Mesendoderm (in vitro differentiated cells): ENCODE results near the gene NRSN2.
"Not testable (repeated sequence)": the region's sequence is repeated elsewhere in the genome, so short reads cannot be mapped to it uniquely, and the experiment has no call there.

Experiments
- DNase-seq: peaks from one replicate; pipeline ENCODE4 v3.0.0; 2013
- H2AK5ac ChIP-seq: 2 replicates; pipeline ENCODE4 v1.6.1; 2013; ENCODE audit warnings: low read length, inconsistent platforms
- H2BK120ac ChIP-seq: 2 replicates; pipeline ENCODE4 v1.6.1; 2013; ENCODE audit warnings: low read depth, mild to moderate bottlenecking, low read length, moderate library complexity, mixed read lengths
- H2BK15ac ChIP-seq: replicated peaks from 2 replicates; pipeline ENCODE4 v1.6.1; 2013; ENCODE audit warnings: low read depth, mild to moderate bottlenecking, moderate library complexity
- H2BK5ac ChIP-seq: 2 replicates; pipeline ENCODE4 v1.6.1; 2013; ENCODE audit warnings: low read length, inconsistent platforms
- H3K18ac ChIP-seq: 2 replicates; pipeline ENCODE4 v1.6.1; 2013; ENCODE audit warnings: mild to moderate bottlenecking, low read length, mixed read lengths
- H3K23ac ChIP-seq: one replicate; pipeline ENCODE4 v1.6.1; 2013; ENCODE audit warnings: low read length
- H3K27ac ChIP-seq: 2 replicates; pipeline ENCODE4 v1.5.1; 2013; ENCODE audit warnings: low read depth, mild to moderate bottlenecking, inconsistent platforms, low read length, moderate library complexity
- H3K27me3 ChIP-seq: 2 replicates; pipeline ENCODE4 v1.6.1; 2013; ENCODE audit warnings: low read length, control low read depth, mild to moderate bottlenecking, inconsistent platforms; ENCODE audit not compliant: insufficient read depth, poor library complexity
- H3K36me3 ChIP-seq: 2 replicates; pipeline ENCODE4 v1.6.1; 2013; ENCODE audit warnings: low read length, inconsistent platforms; ENCODE audit not compliant: control insufficient read depth, insufficient read depth
- H3K4ac ChIP-seq: one replicate; pipeline ENCODE4 v1.6.1; 2013; ENCODE audit warnings: low read depth, mild to moderate bottlenecking, low read length, moderate library complexity
- H3K4me1 ChIP-seq: 2 replicates; pipeline ENCODE4 v1.6.1; 2013; ENCODE audit warnings: low read depth, low read length, inconsistent platforms; ENCODE audit not compliant: control insufficient read depth
- H3K4me2 ChIP-seq: 2 replicates; pipeline ENCODE4 v1.6.1; 2013; ENCODE audit warnings: low read length
- H3K4me3 ChIP-seq: 2 replicates; pipeline ENCODE4 v1.5.1; 2013; ENCODE audit warnings: mild to moderate bottlenecking, low read length
- H3K56ac ChIP-seq: one replicate; pipeline ENCODE4 v1.6.1; 2013; ENCODE audit warnings: low read length
- H3K79me1 ChIP-seq: 2 replicates; pipeline ENCODE4 v1.6.1; 2013; ENCODE audit warnings: low read length, inconsistent platforms
- H3K79me2 ChIP-seq: 2 replicates; pipeline ENCODE4 v1.6.1; 2013; ENCODE audit warnings: mild to moderate bottlenecking, low read length; ENCODE audit not compliant: control insufficient read depth, insufficient read depth
- H3K9ac ChIP-seq: 2 replicates; pipeline ENCODE4 v1.6.1; 2013; ENCODE audit warnings: low read length, inconsistent platforms
- H4K5ac ChIP-seq: one replicate; pipeline ENCODE4 v1.6.1; 2013; ENCODE audit warnings: low read length
- H4K8ac ChIP-seq: one replicate; pipeline ENCODE4 v1.6.1; 2013; ENCODE audit warnings: low read depth, mild to moderate bottlenecking, control low read depth, low read length, moderate library complexity
- WGBS: extraction: QIAGEN DNeasy Blood & Tissue Kit; methylation state at CpG from one replicate; pipeline ENCODE4 v1.1.7; 2013; ENCODE audit warnings: low lambda C conversion rate, missing lambda C conversion rate; ENCODE audit not compliant: insufficient coverage; ENCODE audit errors: extremely low coverage; 5-methylcytosine and 5-hydroxymethylcytosine counted together

The NRSN2 gene

DNA sequence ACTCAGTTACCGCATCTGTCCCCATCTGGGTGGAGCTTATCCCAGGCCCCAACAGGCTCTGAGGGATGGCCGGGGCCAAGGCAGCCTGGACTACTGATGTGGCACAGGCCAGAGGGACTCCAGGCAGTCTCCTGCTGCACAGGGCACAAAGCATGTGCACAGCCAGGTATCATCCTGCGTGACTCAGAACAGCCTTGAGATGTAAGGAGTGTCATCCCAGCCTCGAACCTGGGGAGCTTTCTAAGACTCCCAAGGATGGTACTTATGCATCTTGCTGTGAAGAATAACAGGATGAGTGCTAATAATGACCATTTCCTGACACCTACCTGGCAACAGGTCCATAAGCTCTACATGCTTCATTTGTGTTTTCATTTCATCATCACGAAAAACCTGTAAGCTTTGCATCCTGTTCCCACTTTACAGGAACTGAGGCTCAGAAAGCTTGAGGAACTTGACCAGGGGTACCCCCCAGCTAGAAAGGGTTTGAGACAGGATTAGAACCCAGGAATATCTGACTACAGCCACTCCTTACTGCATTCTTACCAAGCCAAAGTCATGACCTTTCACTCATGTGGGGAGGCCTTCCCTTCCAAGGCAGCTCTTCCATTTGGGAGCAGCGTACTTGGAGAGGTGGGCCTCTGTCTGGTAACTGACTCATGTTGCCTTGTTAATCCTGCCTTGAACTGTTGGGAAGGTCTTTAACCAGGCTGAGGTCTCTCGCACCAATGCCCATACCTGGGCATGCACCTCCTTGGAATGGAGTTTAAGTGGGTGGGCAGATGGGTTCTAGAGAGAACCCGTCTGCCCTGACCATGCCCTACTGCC, 35.6 kb downstream of the NRSN2 start:
- Histone ChIP-seq H4K8ac (no peak overlapping the region), H2BK15ac (no peak overlapping the region), H3K9ac (no peak overlapping the region), H2AK5ac (no peak overlapping the region), H3K36me3 (no peaks in the 10 kb centered on the region), H3K56ac (peak overlapping the region; percentile 27), H3K27ac (no peak overlapping the region), H3K18ac (no peak overlapping the region), H3K23ac (no peak overlapping the region), H3K4ac (no peak overlapping the region), H3K27me3 (no peaks in the 10 kb centered on the region), H2BK120ac (no peak overlapping the region), H3K4me1 (peaks cover 3% of the 10 kb centered on the region), H3K4me3 (no peak overlapping the region), H3K79me2 (no peaks in the 10 kb centered on the region), H3K4me2 (peak overlapping the region; percentile 19), H3K79me1 (no peaks in the 10 kb centered on the region), H2BK5ac (no peak overlapping the region), H4K5ac (no peak overlapping the region)
- peak; percentile 56 for DNase-seq
- WGBS, result no CpG with 5 or more reads among the region's 8 CpGs

GRCh38 chr20:383889-384288, 37.0 kb downstream of the NRSN2 start:
- no peak overlapping the region for H2BK120ac ChIP-seq
- H3K56ac ChIP-seq, result peak overlapping the region; percentile 56
- H3K18ac ChIP-seq, result no peak overlapping the region
- no peak overlapping the region for H3K23ac ChIP-seq
- DNase-seq, result no peak
- H2AK5ac ChIP-seq, result no peak overlapping the region
- H2BK15ac ChIP-seq, result no peak overlapping the region
- H3K79me1 ChIP-seq, result no peaks in the 10 kb centered on the region
- H3K36me3 ChIP-seq, result peaks cover 2% of the 10 kb centered on the region
- no CpG with 5 or more reads among the region's 5 CpGs for WGBS
- no peak overlapping the region for H3K4me2 ChIP-seq
- peaks cover 3% of the 10 kb centered on the region for H3K4me1 ChIP-seq
- H3K4me3 ChIP-seq, result no peak overlapping the region
- peak overlapping the region; percentile 32 for H3K9ac ChIP-seq
- H2BK5ac ChIP-seq, result no peak overlapping the region
- no peak overlapping the region for H4K5ac ChIP-seq
- H3K27me3 ChIP-seq, result no peaks in the 10 kb centered on the region
- no peak overlapping the region for H3K27ac ChIP-seq
- H4K8ac ChIP-seq, result no peak overlapping the region
- H3K4ac ChIP-seq, result no peak overlapping the region
- H3K79me2 ChIP-seq, result no peaks in the 10 kb centered on the region

- Histone ChIP-seq H2AK5ac (no peak overlapping the region), H3K23ac (no peak overlapping the region), H3K36me3 (peaks cover 2% of the 10 kb centered on the region), H3K27ac (no peak overlapping the region), H3K79me2 (no peaks in the 10 kb centered on the region), H4K5ac (no peak overlapping the region), H2BK5ac (no peak overlapping the region), H2BK15ac (no peak overlapping the region), H3K27me3 (no peaks in the 10 kb centered on the region), H3K4ac (no peak overlapping the region), H4K8ac (no peak overlapping the region), H3K9ac (no peak overlapping the region), H3K4me1 (peaks cover 3% of the 10 kb centered on the region), H3K4me2 (no peak overlapping the region), H2BK120ac (no peak overlapping the region), H3K79me1 (no peaks in the 10 kb centered on the region), H3K56ac (no peak overlapping the region), H3K18ac (no peak overlapping the region), H3K4me3 (no peak overlapping the region)
- no CpG with 5 or more reads among the region's 1 CpG for WGBS
- no peak for DNase-seq
Measured at GRCh38 chr20:384723-385122, 37.8 kb downstream of the NRSN2 start.

DNA sequence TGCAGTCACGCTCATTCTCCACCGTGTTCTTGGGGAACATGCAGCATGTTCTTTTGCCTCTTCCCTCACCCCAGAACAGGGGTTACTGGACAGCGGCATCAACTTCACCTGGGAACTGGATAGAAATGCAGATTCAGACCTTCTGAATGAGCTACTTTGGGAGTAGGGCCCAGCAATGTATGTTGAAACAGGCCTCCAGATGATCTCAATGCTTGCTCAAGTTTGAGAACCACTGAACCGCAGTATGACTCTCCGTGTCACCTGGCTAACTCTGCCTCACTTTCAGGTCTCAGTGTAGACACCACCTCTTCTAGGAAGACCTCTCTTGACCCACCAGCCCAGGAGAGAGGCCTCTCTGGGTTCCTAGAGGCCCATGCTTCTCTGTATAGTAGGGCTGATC, 38.5 kb downstream of the NRSN2 start:
- Histone ChIP-seq H3K79me2 (no peaks in the 10 kb centered on the region), H3K4me3 (no peak overlapping the region), H3K79me1 (no peaks in the 10 kb centered on the region), H2BK5ac (no peak overlapping the region), H3K18ac (no peak overlapping the region), H2BK15ac (no peak overlapping the region), H3K23ac (no peak overlapping the region), H3K27ac (no peak overlapping the region), H3K36me3 (peaks cover 2% of the 10 kb centered on the region), H2BK120ac (no peak overlapping the region), H3K27me3 (no peaks in the 10 kb centered on the region), H4K5ac (no peak overlapping the region), H3K4me2 (no peak overlapping the region), H3K56ac (no peak overlapping the region), H4K8ac (no peak overlapping the region), H2AK5ac (no peak overlapping the region), H3K4ac (no peak overlapping the region), H3K4me1 (peaks cover 3% of the 10 kb centered on the region), H3K9ac (no peak overlapping the region)
- WGBS, result no CpG with 5 or more reads among the region's 5 CpGs
- DNase-seq, result no peak

DNA sequence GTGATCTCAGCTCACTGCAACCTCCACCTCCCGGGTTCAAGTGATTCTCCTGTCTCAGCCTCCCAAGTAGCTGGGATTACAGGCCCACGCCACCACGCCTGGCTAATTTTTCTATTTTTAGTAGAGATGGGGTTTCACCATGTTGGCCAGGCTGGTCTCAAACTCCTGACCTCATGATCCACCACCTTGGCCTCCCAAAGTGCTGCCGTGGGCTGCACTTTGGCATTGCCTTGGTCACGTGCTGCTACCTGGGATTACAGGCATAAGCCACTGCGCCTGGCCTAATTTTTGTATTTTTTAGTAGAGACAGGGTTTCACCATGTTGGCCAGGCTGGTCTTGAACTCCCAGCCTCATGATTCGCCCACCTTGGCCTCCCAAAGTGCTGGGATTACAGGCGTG, 39.7 kb downstream of the NRSN2 start:
- H3K4ac ChIP-seq, H3K36me3 ChIP-seq, H3K79me2 ChIP-seq, H2BK15ac ChIP-seq, H4K5ac ChIP-seq, H2BK5ac ChIP-seq, H3K9ac ChIP-seq, H3K4me1 ChIP-seq, H3K4me2 ChIP-seq, DNase-seq, H3K23ac ChIP-seq, H4K8ac ChIP-seq, H3K79me1 ChIP-seq, H3K56ac ChIP-seq, H3K18ac ChIP-seq, H2BK120ac ChIP-seq, H3K4me3 ChIP-seq, H3K27me3 ChIP-seq, H3K27ac ChIP-seq, H2AK5ac ChIP-seq: not testable (repeated sequence)
- no CpG with 5 or more reads among the region's 8 CpGs for WGBS

DNA sequence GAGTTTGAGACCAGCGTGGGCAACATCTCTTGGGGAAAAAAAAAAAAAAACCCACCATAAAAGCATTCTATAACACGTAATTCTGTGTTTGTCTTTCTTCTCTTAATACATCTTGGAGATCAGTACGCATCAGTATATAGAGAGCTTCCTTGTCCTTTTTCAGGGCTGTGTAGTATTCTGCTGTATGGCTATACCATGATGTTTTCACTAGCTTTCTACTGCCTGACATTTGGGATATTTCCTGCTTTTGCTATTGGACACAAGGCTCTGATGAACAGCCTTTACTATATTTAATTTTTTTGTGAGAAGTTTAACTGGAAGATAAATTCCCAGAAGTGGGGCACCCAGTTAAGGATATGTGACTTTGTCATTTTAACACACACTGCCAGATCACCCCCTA, 40.6 kb downstream of the NRSN2 start:
- no peak overlapping the region for H4K5ac ChIP-seq
- H3K79me2 ChIP-seq, result no peaks in the 10 kb centered on the region
- no peak overlapping the region for H3K9ac ChIP-seq
- H3K27me3 ChIP-seq, result no peaks in the 10 kb centered on the region
- DNase-seq, result no peak
- H2BK120ac ChIP-seq, result no peak overlapping the region
- no peak overlapping the region for H4K8ac ChIP-seq
- H3K79me1 ChIP-seq, result no peaks in the 10 kb centered on the region
- no peak overlapping the region for H3K18ac ChIP-seq
- H3K4me3 ChIP-seq, result no peak overlapping the region
- peaks cover 2% of the 10 kb centered on the region for H3K36me3 ChIP-seq
- no peak overlapping the region for H2BK15ac ChIP-seq
- no peak overlapping the region for H3K4me2 ChIP-seq
- WGBS, result no CpG with 5 or more reads among the region's 3 CpGs
- no peak overlapping the region for H2BK5ac ChIP-seq
- peaks cover 3% of the 10 kb centered on the region for H3K4me1 ChIP-seq
- H3K56ac ChIP-seq, result no peak overlapping the region
- H3K23ac ChIP-seq, result no peak overlapping the region
- H2AK5ac ChIP-seq, result no peak overlapping the region
- no peak overlapping the region for H3K4ac ChIP-seq
- no peak overlapping the region for H3K27ac ChIP-seq
